GM12865 (cell line): ENCODE data around the gene FOLR3.
"Not testable (repeated sequence)": the region's sequence is repeated elsewhere in the genome, so short reads cannot be mapped to it uniquely, and the experiment has no call there.

Source experiments
- DNase-seq: peaks from one replicate; pipeline ENCODE4 v3.0.0; 2010; ENCODE audit warnings: low read depth
- H3K4me3 ChIP-seq: 2 replicates; pipeline ENCODE4 v1.5.1; 2011; ENCODE audit warnings: mild to moderate bottlenecking, low read depth, low read length, control low read depth
- CTCF ChIP-seq: IDR thresholded peaks from 2 replicates; pipeline ENCODE4 v1.5.1; 2011; ENCODE audit warnings: low read length, control low read depth, low read depth, inconsistent platforms; ENCODE audit not compliant: insufficient read depth; ENCODE audit errors: missing control alignments

FOLR3 gene

GRCh38 chr11:72144807-72145565 is 9.5 kb downstream of the FOLR3 start:
- no peak overlapping the region for H3K4me3 ChIP-seq
- no peak for DNase-seq
- TF ChIP-seq CTCF, result no peak

GRCh38 chr11:72146625-72147024 is 11.1 kb downstream of the FOLR3 start:
- no peak overlapping the region for H3K4me3 ChIP-seq
- TF ChIP-seq CTCF, result no peak
- no peak for DNase-seq

GRCh38 chr11:72150882-72151281 is 15.4 kb downstream of the FOLR3 start:
- H3K4me3 ChIP-seq, result no peak overlapping the region
- DNase-seq, result no peak
- no peak for TF ChIP-seq CTCF

- not testable (repeated sequence) for DNase-seq, H3K4me3 ChIP-seq
These were observed 18.3 kb downstream of the FOLR3 start for GRCh38 chr11:72153874-72154273.

- TF ChIP-seq CTCF, result no peak
- DNase-seq, result no peak
These were observed 19.3 kb downstream of the FOLR3 start for GRCh38 chr11:72154816-72155215.

GRCh38 chr11:72155751-72156150 is 20.2 kb downstream of the FOLR3 start:
- no peak for TF ChIP-seq CTCF
- no peak overlapping the region for H3K4me3 ChIP-seq
- no peak for DNase-seq

More at GRCh38 chr11:72154816-72155215, 19.3 kb downstream of the FOLR3 start:
- no peak overlapping the region for H3K4me3 ChIP-seq

GRCh38 chr11:72157131-72157530 is 21.6 kb downstream of the FOLR3 start:
- DNase-seq, result no peak
- no peak for TF ChIP-seq CTCF
- no peak overlapping the region for H3K4me3 ChIP-seq
